HepG2 (cell line): Measurements from ENCODE around the gene LIFR. TPM values are rescaled to one million over a fixed set of nuclear protein-coding genes. Genes with fewer than 3 reads are reported as not detected.

ENCODE experiments used
- ATAC-seq: fragments of 200-7000 bp; cut with Tn5 transposase; 3 replicates; pipeline ENCODE4 v1.9.1; 2020; ENCODE audit warnings: mild to moderate bottlenecking, moderate library complexity
- BruUV-seq: library from RNA; stranded (reverse); fragments of 400-500 nt; replicated peaks from 2 replicates; lab custom pipeline; 2021; lab: Mats Ljungman, UMichigan
- CTCF ChIA-PET: fragments of 300-600 bp; formaldehyde crosslinking; extraction: SDS; loops from one replicate; lab custom pipeline; 2021; ENCODE audit warnings: low total read pairs, inconsistent platforms, low intra/inter-chr PET ratio; lab: Yijun Ruan, JAX
- POLR2A ChIA-PET: fragments of 350-600 bp; sonication (Branson Sonifier 250); formaldehyde crosslinking; loops from one replicate; lab custom pipeline; 2020; ENCODE audit warnings: antibody characterized with exemption, inconsistent platforms; lab: Yijun Ruan, JAX
- DNase-seq: peaks from one replicate; pipeline ENCODE4 v3.0.0-alpha.2; 2015; ENCODE audit warnings: low spot score
- FAIRE-seq: peaks from 3 replicates; lab custom pipeline; 2011; peaks lifted over from hg19 to GRCh38; lab: Jason Lieb, UNC
- H2AFZ ChIP-seq: one replicate; pipeline ENCODE4 v1.6.1; 2011; ENCODE audit warnings: low read length, inconsistent platforms
- H3K27ac ChIP-seq: fragments of 300-600 bp; 3 replicates; pipeline ENCODE4 v1.8.0; 2011; ENCODE audit warnings: mixed run types, mild to moderate bottlenecking, mixed read lengths, low read length, inconsistent platforms; ENCODE audit not compliant: insufficient read depth; ENCODE audit errors: extremely low read length
- H3K27me3 ChIP-seq, 2 experiments: fragments of 200-600 bp in 1 of 2; 2 replicates in 1 of 2; 3 replicates in 1 of 2; pipeline versions ENCODE4 v1.6.0 to v1.8.0; 2011; ENCODE audit warnings: low read length in 2 of 2, mild to moderate bottlenecking in 2 of 2, moderate library complexity in 2 of 2, inconsistent platforms in 1 of 2; ENCODE audit not compliant: insufficient read depth in 2 of 2, control insufficient read depth in 1 of 2
- H3K36me3 ChIP-seq, 2 experiments: fragments of 200-600 bp in 1 of 2; replicated peaks in 1 of 2; 2 replicates in 1 of 2; 3 replicates in 1 of 2; pipeline versions ENCODE4 v1.5.1 to v1.8.0; 2011; ENCODE audit warnings: low read length in 2 of 2, inconsistent platforms in 1 of 2; ENCODE audit not compliant: insufficient read depth in 2 of 2, control insufficient read depth in 1 of 2
- H3K4me1 ChIP-seq: 2 replicates; pipeline ENCODE4 v1.5.1; 2012; ENCODE audit warnings: low read length, inconsistent platforms; ENCODE audit not compliant: insufficient read depth
- H3K4me2 ChIP-seq: 2 replicates; pipeline ENCODE4 v1.6.0; 2011; ENCODE audit warnings: low read depth, low read length, inconsistent platforms
- H3K4me3 ChIP-seq, 3 experiments: fragments of 200-600 bp in 1 of 3; sonication (generic), shearing (Covaris generic) in 1 of 3; replicated peaks in 1 of 3; 2 replicates each; pipeline ENCODE4 v1.5.1; 2011 to 2016; ENCODE audit warnings: low read length in 3 of 3, inconsistent platforms in 2 of 3, low read depth in 2 of 3, mild to moderate bottlenecking in 2 of 3, control low read depth in 1 of 3, mixed read lengths in 1 of 3; ENCODE audit not compliant: insufficient read depth in 1 of 3
- H3K79me2 ChIP-seq: one replicate; pipeline ENCODE4 v1.6.1; 2011; ENCODE audit warnings: low read length, inconsistent platforms; ENCODE audit not compliant: insufficient read depth
- H3K9ac ChIP-seq: 2 replicates; pipeline ENCODE4 v1.6.0; 2011; ENCODE audit warnings: mild to moderate bottlenecking, low read depth, low read length, inconsistent platforms; ENCODE audit not compliant: insufficient read depth
- H3K9me3 ChIP-seq: 2 replicates; pipeline ENCODE4 v1.5.1; 2012; ENCODE audit warnings: mild to moderate bottlenecking, low read length
- H4K20me1 ChIP-seq: 2 replicates; pipeline ENCODE4 v1.6.0; 2011; ENCODE audit warnings: inconsistent platforms, mild to moderate bottlenecking, low read length, moderate library complexity; ENCODE audit not compliant: insufficient read depth
- CCAR2 ChIP-seq: fragments of 200-400 bp; formaldehyde crosslinking; optimal IDR thresholded peaks from 2 replicates; pipeline ENCODE3; 2018; ENCODE audit warnings: low read depth, mild to moderate bottlenecking, low read length, moderate library complexity
- DR1 ChIP-seq: sonication (generic); formaldehyde crosslinking; IDR thresholded peaks from 2 replicates; pipeline ENCODE4 v1.8.0; 2021; ENCODE audit warnings: mild to moderate bottlenecking, missing genetic modification reagents, inconsistent platforms
- KDM3A ChIP-seq: IDR thresholded peaks from 2 replicates; pipeline ENCODE4 v1.6.1; 2018; ENCODE audit warnings: low read depth, missing compliant biosample characterization
- KDM5A ChIP-seq: fragments of 200-600 bp; sonication (generic); IDR thresholded peaks from 2 replicates; pipeline ENCODE4 v1.7.0; 2018; ENCODE audit warnings: antibody characterized with exemption, mild to moderate bottlenecking, low read length, borderline replicate concordance
- KLF16 ChIP-seq, 2 experiments: sonication (generic) in 1 of 2; formaldehyde crosslinking in 1 of 2; IDR thresholded peaks; 2 replicates each; pipeline versions ENCODE4 v1.6.1 to v1.8.0; 2016 to 2023; ENCODE audit warnings: missing genetic modification reagents in 2 of 2, missing compliant biosample characterization in 1 of 2
- SIX4 ChIP-seq: sonication (generic); formaldehyde crosslinking; IDR thresholded peaks from 2 replicates; pipeline ENCODE4 v1.4.0; 2020; ENCODE audit warnings: missing genetic modification reagents
- ZFP62 ChIP-seq: sonication (generic); formaldehyde crosslinking; IDR thresholded peaks from 2 replicates; pipeline ENCODE4 v1.4.0; 2020; ENCODE audit warnings: missing genetic modification reagents
- ZKSCAN5 ChIP-seq: sonication (generic); formaldehyde crosslinking; IDR thresholded peaks from 2 replicates; pipeline ENCODE4 v1.5.1; 2020; ENCODE audit warnings: mild to moderate bottlenecking, missing genetic modification reagents
- ZMYM4 ChIP-seq: sonication (generic); formaldehyde crosslinking; IDR thresholded peaks from 2 replicates; pipeline ENCODE4 v1.8.1; 2023; ENCODE audit warnings: mild to moderate bottlenecking, missing genetic modification reagents
- ZNF136 ChIP-seq: sonication (generic); formaldehyde crosslinking; IDR thresholded peaks from 2 replicates; pipeline ENCODE4 v1.8.1; 2022; ENCODE audit warnings: low read depth, mild to moderate bottlenecking, moderate library complexity, missing genetic modification reagents
- ZNF460 ChIP-seq: sonication (generic); formaldehyde crosslinking; IDR thresholded peaks from 2 replicates; pipeline ENCODE4 v1.5.1; 2020; ENCODE audit warnings: missing genetic modification reagents, mild to moderate bottlenecking, borderline replicate concordance
- ZNF577 ChIP-seq: sonication (generic); formaldehyde crosslinking; IDR thresholded peaks from 2 replicates; pipeline ENCODE4 v1.4.0; 2020; ENCODE audit warnings: mild to moderate bottlenecking, low read depth, missing genetic modification reagents, borderline replicate concordance
- ZNF589 ChIP-seq: sonication (generic); formaldehyde crosslinking; conservative IDR thresholded peaks from 2 replicates; pipeline ENCODE4 v1.8.0; 2022; ENCODE audit warnings: mild to moderate bottlenecking, moderate library complexity, missing genetic modification reagents
- WGBS: methylation state at CpG from one replicate; pipeline ENCODE4 v1.1.6; 2017; ENCODE audit warnings: low lambda C conversion rate; 5-methylcytosine and 5-hydroxymethylcytosine counted together
- in situ Hi-C: cut with HindIII; loops from 2 replicates; pipeline ENCODE4 v1.10.0; 2017; ENCODE audit warnings: low pct_unique_long_range_greater_than_20kb; ENCODE audit not compliant: extremely low pct_ligation_motif_present
- intact Hi-C: fragments of 100-400 bp; cut with micrococcal nuclease; formaldehyde crosslinking; loops from one replicate; pipeline ENCODE4 v1.10.0; 2022; ENCODE audit not compliant: unreplicated experiment
- polyA plus RNA-seq, 8 experiments: library from polyadenylated mRNA; depleted of rRNA in 3 of 8; stranded (reverse) in 7 of 8; unstranded in 1 of 8; fragments of >200 nt; fragmentation: Illumina TruSeq in 4 of 8; extraction: Trizol in 4 of 8; gene quantifications; 2 replicates each; pipeline versions ENCODE4 v1.2.1 to v1.2.3, GENCODE V29; 2011 to 2016; ENCODE audit warnings: low read depth in 4 of 8, missing spikeins in 1 of 8, mixed read lengths in 1 of 8; ENCODE audit not compliant: insufficient read depth in 1 of 8
- total RNA-seq, 5 experiments: library from RNA; depleted of rRNA; stranded (reverse); fragments of >200 nt; fragmentation: Illumina TruSeq; extraction: Trizol; gene quantifications; 2 replicates each; pipeline ENCODE4 v1.2.3, GENCODE V29; 2016; ENCODE audit warnings: low read depth in 1 of 5
- TF ChIP-seq, protein P1 (sequence below): sonication (generic); formaldehyde crosslinking; IDR thresholded peaks from 2 replicates; pipeline ENCODE4 v1.8.0; 2022; ENCODE audit warnings: mild to moderate bottlenecking, missing genetic modification reagents, moderate library complexity
- TF ChIP-seq, protein P2 (sequence below): sonication (generic); formaldehyde crosslinking; conservative IDR thresholded peaks from 2 replicates; pipeline ENCODE4 v1.8.0; 2022; ENCODE audit warnings: missing genetic modification reagents
- TF ChIP-seq, protein P3 (sequence below): sonication (generic); formaldehyde crosslinking; IDR thresholded peaks from 2 replicates; pipeline ENCODE4 v1.4.0; 2020; ENCODE audit warnings: mild to moderate bottlenecking, missing genetic modification reagents
- TF ChIP-seq, protein P4 (sequence below): IDR thresholded peaks from 2 replicates; pipeline ENCODE4 v1.6.1; 2016; ENCODE audit warnings: control low read depth

LIFR gene
- total and polyA plus RNA-seq, 2 of the 13 experiments (the other 11 are each of a cell fraction or from before 2014, with no cell fraction given): 6.3 to 25.2 TPM

DNA sequence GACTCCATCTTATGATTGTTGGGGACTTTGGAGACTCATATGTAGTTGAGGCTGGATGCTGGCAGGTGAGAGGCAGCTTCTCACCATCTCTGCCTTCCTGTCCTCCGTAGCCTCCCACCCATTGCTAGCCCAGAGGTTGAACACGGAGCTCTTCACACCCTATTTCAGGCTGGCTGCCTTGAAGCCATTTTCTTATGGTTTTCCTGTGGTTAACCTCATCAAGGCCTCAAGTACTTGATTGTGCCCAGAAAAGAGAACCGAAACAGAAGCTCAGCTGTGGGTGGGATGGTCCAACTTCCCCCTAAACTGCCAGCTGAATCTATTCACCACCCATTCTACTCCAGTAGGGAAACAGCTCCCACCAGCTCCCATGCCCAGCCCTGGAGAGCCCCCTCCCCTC lies 102.9 kb downstream of the LIFR start:
- in situ Hi-C loops: no loop called here
- WGBS: 14% methylated on average over 3 of the region's 3 CpGs
- ATAC-seq: no peak
- FAIRE-seq: no peak
- TF ChIP-seq ZNF577 (CRISPR knock-in tag): no peak
- TF ChIP-seq ZNF136 (CRISPR knock-in tag): no peak
- no peak for TF ChIP-seq KDM3A (CRISPR knock-in tag)
- no peak for TF ChIP-seq ZFP62 (CRISPR knock-in tag)
- TF ChIP-seq ZNF460 (CRISPR knock-in tag): no peak
- TF ChIP-seq, protein P1, sequence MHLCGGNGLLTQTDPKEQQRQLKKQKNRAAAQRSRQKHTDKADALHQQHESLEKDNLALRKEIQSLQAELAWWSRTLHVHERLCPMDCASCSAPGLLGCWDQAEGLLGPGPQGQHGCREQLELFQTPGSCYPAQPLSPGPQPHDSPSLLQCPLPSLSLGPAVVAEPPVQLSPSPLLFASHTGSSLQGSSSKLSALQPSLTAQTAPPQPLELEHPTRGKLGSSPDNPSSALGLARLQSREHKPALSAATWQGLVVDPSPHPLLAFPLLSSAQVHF (CRISPR knock-in tag): no peak
- TF ChIP-seq SIX4: no peak
- TF ChIP-seq KDM5A: no peak
- TF ChIP-seq CCAR2: no peak
- TF ChIP-seq, all 625 proteins: peak for 0
- H3K27ac ChIP-seq: no peak overlapping the region
- no peak for DNase-seq
- no peaks in the 10 kb centered on the region for H3K36me3 ChIP-seq
- no peaks in the 10 kb centered on the region for H4K20me1 ChIP-seq
- no peak overlapping the region for H3K4me2 ChIP-seq
- H3K9ac ChIP-seq: no peak overlapping the region
- intact Hi-C loops: no loop called here
- no peaks in the 10 kb centered on the region for H3K9me3 ChIP-seq
- peaks cover 2 to 43% of the 10 kb centered on the region in 2 experiments; a peak in 4 of 5 replicates for H3K27me3 ChIP-seq
- no peak overlapping the region for H3K4me3 ChIP-seq
- H3K4me1 ChIP-seq: no peaks in the 10 kb centered on the region
- H3K79me2 ChIP-seq: no peaks in the 10 kb centered on the region
- BruUV-seq: no TSS peak
- no peak overlapping the region for H2AFZ ChIP-seq
- CTCF ChIA-PET: no interaction called here
- POLR2A ChIA-PET: no interaction called here

DNA sequence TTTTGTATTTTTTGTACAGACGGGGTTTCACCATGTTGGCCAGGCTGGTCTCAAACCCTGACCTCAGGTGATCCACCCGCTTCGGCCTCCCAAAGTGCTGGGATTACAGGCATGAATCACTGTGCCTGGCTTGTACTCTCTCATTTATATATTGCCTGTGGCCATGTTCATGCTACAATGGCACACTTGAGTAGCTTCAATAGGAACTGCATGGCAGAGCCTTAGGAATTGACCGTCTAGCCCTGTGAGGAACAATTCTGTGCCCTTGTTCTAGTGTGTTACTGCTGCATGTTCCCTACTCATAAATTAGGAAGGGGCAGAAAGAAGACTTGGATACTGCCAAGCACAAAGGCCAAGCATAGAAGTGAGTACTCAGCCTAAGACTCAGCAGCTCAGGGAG lies 104.2 kb downstream of the LIFR start:
- TF ChIP-seq, protein P2, sequence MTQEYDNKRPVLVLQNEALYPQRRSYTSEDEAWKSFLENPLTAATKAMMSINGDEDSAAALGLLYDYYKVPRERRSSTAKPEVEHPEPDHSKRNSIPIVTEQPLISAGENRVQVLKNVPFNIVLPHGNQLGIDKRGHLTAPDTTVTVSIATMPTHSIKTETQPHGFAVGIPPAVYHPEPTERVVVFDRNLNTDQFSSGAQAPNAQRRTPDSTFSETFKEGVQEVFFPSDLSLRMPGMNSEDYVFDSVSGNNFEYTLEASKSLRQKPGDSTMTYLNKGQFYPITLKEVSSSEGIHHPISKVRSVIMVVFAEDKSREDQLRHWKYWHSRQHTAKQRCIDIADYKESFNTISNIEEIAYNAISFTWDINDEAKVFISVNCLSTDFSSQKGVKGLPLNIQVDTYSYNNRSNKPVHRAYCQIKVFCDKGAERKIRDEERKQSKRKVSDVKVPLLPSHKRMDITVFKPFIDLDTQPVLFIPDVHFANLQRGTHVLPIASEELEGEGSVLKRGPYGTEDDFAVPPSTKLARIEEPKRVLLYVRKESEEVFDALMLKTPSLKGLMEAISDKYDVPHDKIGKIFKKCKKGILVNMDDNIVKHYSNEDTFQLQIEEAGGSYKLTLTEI (CRISPR knock-in tag): no peak
- TF ChIP-seq ZNF589 (CRISPR knock-in tag): no peak
- TF ChIP-seq, protein P3, sequence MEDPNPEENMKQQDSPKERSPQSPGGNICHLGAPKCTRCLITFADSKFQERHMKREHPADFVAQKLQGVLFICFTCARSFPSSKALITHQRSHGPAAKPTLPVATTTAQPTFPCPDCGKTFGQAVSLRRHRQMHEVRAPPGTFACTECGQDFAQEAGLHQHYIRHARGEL (CRISPR knock-in tag): no peak
- TF ChIP-seq, protein P4, sequence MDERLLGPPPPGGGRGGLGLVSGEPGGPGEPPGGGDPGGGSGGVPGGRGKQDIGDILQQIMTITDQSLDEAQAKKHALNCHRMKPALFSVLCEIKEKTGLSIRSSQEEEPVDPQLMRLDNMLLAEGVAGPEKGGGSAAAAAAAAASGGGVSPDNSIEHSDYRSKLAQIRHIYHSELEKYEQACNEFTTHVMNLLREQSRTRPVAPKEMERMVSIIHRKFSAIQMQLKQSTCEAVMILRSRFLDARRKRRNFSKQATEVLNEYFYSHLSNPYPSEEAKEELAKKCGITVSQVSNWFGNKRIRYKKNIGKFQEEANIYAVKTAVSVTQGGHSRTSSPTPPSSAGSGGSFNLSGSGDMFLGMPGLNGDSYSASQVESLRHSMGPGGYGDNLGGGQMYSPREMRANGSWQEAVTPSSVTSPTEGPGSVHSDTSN (CRISPR knock-in tag): no peak
- TF ChIP-seq ZMYM4: no peak
- no peak for TF ChIP-seq ZKSCAN5 (CRISPR knock-in tag)
- TF ChIP-seq KLF16 (CRISPR knock-in tag; IDR thresholded peaks at IDR 0.05): no peak
- no peak for TF ChIP-seq DR1
- TF ChIP-seq, all 625 proteins: peak for 0
- no peak for DNase-seq
- intact Hi-C loops: no loop called here
- WGBS: 28% methylated on average over 4 of the region's 4 CpGs
- H3K9ac ChIP-seq: no peak overlapping the region
- H3K27ac ChIP-seq: no peak overlapping the region
- in situ Hi-C loops: no loop called here
- no peaks in the 10 kb centered on the region for H4K20me1 ChIP-seq
- H3K79me2 ChIP-seq: no peaks in the 10 kb centered on the region
- no TSS peak for BruUV-seq
- H3K4me2 ChIP-seq: no peak overlapping the region
- CTCF ChIA-PET: no interaction called here
- no peaks in the 10 kb centered on the region for H3K9me3 ChIP-seq
- POLR2A ChIA-PET: no interaction called here
- no peak for ATAC-seq
- no peaks in the 10 kb centered on the region for H3K4me1 ChIP-seq
- no peaks in the 10 kb centered on the region for H3K36me3 ChIP-seq
- H3K4me3 ChIP-seq: no peak overlapping the region
- peaks cover 3 to 43% of the 10 kb centered on the region in 2 experiments; a peak in 3 of 5 replicates for H3K27me3 ChIP-seq
- H2AFZ ChIP-seq: no peak overlapping the region
- no peak for FAIRE-seq
